ENCODE data around the gene PCDHGA10.
"Not testable (repeated sequence)": the region's sequence is repeated elsewhere in the genome, so short reads cannot be mapped to it uniquely, and the experiment has no call there.

PCDHGA10 gene

GRCh38 chr5:141412854-141413539 lies at the start of gene PCDHGA10:
Gene PCDHGA10, plus strand, starts transcription at chr5:141412987. Its CDS starts 189 bp downstream, at chr5:141413176.
- no peak for DNase-seq

GRCh38 chr5:141363952-141364660 lies 48.7 kb upstream of the PCDHGA10 start, which contains the start of gene PCDHGA5:
Gene PCDHGA5, plus strand, starts transcription at chr5:141364162. Its CDS starts 169 bp downstream, at chr5:141364331.
- DNase-seq, result no peak

- DNase-seq, result no peak
Observed at GRCh38 chr5:141366016-141366896, 46.5 kb upstream of the PCDHGA10 start.

GRCh38 chr5:141369994-141370848 lies 42.6 kb upstream of the PCDHGA10 start, which contains the start of gene PCDHGB3:
Gene PCDHGB3, plus strand, starts transcription at chr5:141370242. Its CDS starts 153 bp downstream, at chr5:141370395.
- no peak for DNase-seq

- no peak for DNase-seq
Observed at GRCh38 chr5:141371572-141372475, 41.0 kb upstream of the PCDHGA10 start.

- DNase-seq, result no peak
Observed at GRCh38 chr5:141373673-141374317, 39.0 kb upstream of the PCDHGA10 start, which contains the start of gene PCDHGA6. Gene PCDHGA6, plus strand, starts transcription at chr5:141373891. Its CDS starts 193 bp downstream, at chr5:141374084.

GRCh38 chr5:141374627-141375026 lies 38.2 kb upstream of the PCDHGA10 start:
- DNase-seq, result no peak

- not testable (repeated sequence) for DNase-seq
Observed at GRCh38 chr5:141375444-141376155, 37.2 kb upstream of the PCDHGA10 start.

- DNase-seq, result no peak
Observed at GRCh38 chr5:141382469-141383294, 30.1 kb upstream of the PCDHGA10 start, which contains the start of gene PCDHGA7. Gene PCDHGA7, plus strand, starts transcription at chr5:141382742. Its CDS starts 158 bp downstream, at chr5:141382900.

- no peak for DNase-seq
Observed at GRCh38 chr5:141383345-141383744, 29.4 kb upstream of the PCDHGA10 start.

- DNase-seq, result no peak
Observed at GRCh38 chr5:141384471-141385267, 28.1 kb upstream of the PCDHGA10 start.

- not testable (repeated sequence) for DNase-seq
Observed at GRCh38 chr5:141387557-141388311, 25.1 kb upstream of the PCDHGA10 start, which contains the start of gene PCDHGB4. Gene PCDHGB4, plus strand, starts transcription at chr5:141387698. Its CDS starts 187 bp downstream, at chr5:141387885.

GRCh38 chr5:141388661-141389060 lies 24.1 kb upstream of the PCDHGA10 start:
- no peak for DNase-seq

- DNase-seq, result no peak
Observed at GRCh38 chr5:141389153-141390042, 23.4 kb upstream of the PCDHGA10 start.

- no peak for DNase-seq
Observed at GRCh38 chr5:141392429-141393198, 20.2 kb upstream of the PCDHGA10 start, which contains the start of gene PCDHGA8. Gene PCDHGA8, plus strand, starts transcription at chr5:141392633. Its CDS starts 181 bp downstream, at chr5:141392814.

Data from right hindlimb (tissue), 1 donor.